Measurements from ENCODE around the gene ZFP57.

DNA sequence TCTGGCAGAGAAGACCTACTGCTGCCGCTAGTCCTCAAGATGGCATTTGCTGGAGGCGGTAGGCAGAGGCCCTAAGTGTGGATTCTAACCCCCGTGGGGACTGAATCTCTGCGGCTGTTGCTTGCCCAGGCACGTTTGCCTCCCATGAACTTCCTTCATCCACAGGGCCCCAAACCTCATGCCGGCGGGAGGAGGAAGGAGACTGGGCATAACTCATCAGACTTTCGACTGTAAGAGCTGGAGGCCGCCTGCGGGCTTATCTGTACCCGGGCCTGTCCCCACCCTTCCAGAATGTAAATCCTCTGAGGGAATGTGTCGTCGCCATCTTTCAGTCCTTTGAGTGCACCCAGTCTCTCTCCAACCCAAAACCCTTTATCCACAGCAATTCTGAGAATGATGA is 990 bp downstream of the ZFP57 start:
- TF ChIP-seq, protein P1, sequence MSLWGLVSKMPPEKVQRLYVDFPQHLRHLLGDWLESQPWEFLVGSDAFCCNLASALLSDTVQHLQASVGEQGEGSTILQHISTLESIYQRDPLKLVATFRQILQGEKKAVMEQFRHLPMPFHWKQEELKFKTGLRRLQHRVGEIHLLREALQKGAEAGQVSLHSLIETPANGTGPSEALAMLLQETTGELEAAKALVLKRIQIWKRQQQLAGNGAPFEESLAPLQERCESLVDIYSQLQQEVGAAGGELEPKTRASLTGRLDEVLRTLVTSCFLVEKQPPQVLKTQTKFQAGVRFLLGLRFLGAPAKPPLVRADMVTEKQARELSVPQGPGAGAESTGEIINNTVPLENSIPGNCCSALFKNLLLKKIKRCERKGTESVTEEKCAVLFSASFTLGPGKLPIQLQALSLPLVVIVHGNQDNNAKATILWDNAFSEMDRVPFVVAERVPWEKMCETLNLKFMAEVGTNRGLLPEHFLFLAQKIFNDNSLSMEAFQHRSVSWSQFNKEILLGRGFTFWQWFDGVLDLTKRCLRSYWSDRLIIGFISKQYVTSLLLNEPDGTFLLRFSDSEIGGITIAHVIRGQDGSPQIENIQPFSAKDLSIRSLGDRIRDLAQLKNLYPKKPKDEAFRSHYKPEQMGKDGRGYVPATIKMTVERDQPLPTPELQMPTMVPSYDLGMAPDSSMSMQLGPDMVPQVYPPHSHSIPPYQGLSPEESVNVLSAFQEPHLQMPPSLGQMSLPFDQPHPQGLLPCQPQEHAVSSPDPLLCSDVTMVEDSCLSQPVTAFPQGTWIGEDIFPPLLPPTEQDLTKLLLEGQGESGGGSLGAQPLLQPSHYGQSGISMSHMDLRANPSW (CRISPR knock-in tag; conservative IDR thresholded peaks at IDR 0.05; ENCODE audit: low read depth): no peak
- no peak for TF ChIP-seq NR2C2 (CRISPR knock-in tag; IDR thresholded peaks at IDR 0.05)
- TF ChIP-seq TCF7 (CRISPR knock-in tag; IDR thresholded peaks at IDR 0.05; ENCODE audit: low read depth): no peak
- TF ChIP-seq SMAD3 (CRISPR knock-in tag; IDR thresholded peaks at IDR 0.05; ENCODE audit: borderline replicate concordance): no peak

Measured in WTC11 (cell line).